CD1c-positive myeloid dendritic cell (primary cell): Measurements from ENCODE around the gene UTS2R.
A peak's percentile ranks its signal among the peaks of the same experiment; 100 is the strongest.
"Not testable (repeated sequence)": the region's sequence is repeated elsewhere in the genome, so short reads cannot be mapped to it uniquely, and the experiment has no call there.

ENCODE experiments used
- DNase-seq: peaks from one replicate; pipeline ENCODE4 v3.0.0-alpha.2; 2016; ENCODE audit errors: extremely low spot score

The UTS2R gene

DNA sequence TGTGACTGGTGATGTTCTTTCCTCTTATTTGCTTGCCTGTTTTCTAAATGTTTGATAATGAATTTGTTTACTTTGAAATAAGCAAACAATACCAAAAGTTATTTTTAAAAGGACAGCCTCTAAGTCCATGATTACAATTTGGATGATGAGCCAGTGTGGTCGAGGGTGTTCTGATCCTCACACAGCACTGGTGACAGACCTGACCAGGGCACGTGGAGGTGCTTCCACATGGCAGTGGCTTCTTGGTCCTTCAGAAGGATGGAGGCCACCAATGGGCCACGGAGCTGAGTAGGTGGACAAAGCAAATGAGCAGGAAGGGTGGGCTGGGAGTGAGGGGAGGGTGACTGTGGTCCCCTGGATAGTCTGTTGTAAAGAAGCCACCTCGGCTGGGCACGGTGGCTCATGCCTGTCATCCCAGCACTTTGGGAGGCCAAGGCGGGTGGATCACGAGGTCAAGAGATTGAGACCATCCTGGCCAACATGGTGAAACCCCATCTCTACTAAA, 16.7 kb upstream of the UTS2R start:
- no peak for DNase-seq

- DNase-seq = no peak
These were observed 15.7 kb upstream of the UTS2R start for GRCh38 chr17:82355770-82356427.

- no peak for DNase-seq
These were observed 14.7 kb upstream of the UTS2R start for GRCh38 chr17:82356845-82357355.

GRCh38 chr17:82357394-82357793, 14.2 kb upstream of the UTS2R start:
- no peak for DNase-seq

DNA sequence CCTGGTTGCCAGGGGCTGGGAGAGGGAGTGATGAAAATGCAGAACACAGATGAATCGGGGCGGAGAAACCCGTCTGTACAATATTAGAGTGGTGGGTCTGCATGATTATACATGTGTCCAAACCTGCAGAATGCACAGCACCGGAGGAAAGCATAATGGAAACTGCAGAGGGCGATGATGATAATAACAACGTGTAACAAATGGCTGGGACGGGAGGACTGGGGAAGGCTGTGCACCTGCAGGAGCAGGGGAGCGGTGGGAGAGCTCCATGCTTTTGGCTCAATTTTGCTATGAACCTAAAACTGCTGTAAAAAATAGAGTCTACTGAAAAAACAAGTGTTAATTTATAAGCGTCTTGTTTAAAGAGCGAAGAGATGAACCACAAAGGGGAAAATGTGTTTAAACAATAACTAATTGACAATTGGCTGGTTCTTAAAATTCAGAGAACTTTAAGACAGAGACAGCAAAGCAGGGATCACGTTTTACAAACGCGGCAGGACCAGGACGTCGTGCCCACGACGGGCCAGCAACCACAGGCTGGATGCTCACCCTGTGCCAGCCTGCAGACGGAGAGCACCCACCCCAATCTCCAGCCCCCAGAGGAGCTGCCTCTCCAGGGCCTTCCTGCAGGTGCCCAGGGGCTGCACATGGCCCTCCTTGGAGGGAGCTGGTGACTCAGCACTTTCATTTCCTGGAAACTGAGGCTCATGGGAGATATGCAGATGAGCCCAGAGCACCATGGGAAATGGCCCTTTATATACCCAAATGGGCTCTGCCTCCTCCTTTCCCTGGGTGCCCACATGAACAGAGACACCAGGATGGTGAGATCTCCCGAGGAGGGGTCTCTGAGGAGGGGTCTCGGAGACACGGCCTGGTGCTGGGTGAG, 12.9 kb upstream of the UTS2R start, which contains the start of gene TEX19:
Gene TEX19, plus strand, starts transcription at position 783 of the 886 bp plus-strand sequence. CDS start 2,904 bp downstream, outside the sequence.
- no peak for DNase-seq

GRCh38 chr17:82359451-82360074, 12.0 kb upstream of the UTS2R start:
- not testable (repeated sequence) for DNase-seq

- no peak for DNase-seq
These were observed 9.5 kb upstream of the UTS2R start for GRCh38 chr17:82361885-82362633.

DNA sequence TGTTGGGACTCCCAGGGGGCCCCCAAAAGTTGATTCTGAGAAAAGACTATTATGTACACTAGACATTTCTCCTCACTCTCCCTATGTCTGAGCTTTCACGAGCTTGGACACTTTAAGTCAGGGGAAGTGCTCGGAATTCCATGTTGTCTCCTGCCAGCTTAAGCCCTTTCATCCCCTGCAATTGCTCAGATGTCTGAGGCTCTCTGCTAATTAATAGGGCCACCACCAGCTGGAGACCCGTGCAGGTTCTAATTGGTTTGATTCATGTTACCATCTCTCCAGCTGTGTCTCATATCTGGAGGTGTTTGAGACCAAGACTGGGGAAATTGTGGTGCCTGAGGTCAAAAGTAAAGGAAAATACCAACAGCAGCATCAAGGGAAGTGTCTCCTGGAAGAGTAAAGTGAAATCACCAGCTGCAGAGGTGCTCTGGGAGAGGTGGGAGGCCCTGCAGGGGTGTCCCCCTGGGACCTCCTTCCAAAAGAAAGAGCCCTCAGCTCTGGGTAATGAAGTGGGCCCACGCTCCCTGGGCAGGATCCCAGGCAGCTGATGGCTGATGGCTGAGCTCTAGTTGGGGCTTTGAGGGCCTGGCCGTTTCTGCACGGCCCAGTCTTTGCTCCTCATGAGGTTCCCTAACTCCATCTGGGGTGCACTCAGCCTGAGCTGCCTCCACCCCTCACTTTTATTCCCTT, 5.8 kb upstream of the UTS2R start:
- no peak for DNase-seq

GRCh38 chr17:82366749-82367148, 4.8 kb upstream of the UTS2R start:
- DNase-seq = no peak

GRCh38 chr17:82367724-82368524, 3.6 kb upstream of the UTS2R start:
- DNase-seq = no peak

DNA sequence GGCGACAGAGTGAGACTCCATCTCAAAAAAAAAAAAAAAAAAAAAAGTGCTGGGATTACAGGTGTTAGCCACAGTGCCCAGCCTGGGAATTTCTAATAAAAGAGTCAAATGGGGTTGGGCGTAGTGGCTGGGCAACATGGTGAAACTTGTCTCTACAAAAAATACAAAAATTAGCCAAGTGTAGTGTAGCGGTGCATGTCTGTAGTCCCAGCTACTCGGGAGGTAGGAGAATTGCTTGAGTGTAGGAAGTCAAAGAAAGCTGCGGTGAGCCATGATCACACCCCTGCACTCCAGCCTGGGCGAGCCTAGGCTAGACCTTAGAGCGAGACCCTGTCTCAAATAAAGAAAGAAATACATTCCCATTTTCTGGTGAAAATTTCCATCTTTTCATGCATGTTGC, 2.4 kb upstream of the UTS2R start:
- no peak for DNase-seq

DNA sequence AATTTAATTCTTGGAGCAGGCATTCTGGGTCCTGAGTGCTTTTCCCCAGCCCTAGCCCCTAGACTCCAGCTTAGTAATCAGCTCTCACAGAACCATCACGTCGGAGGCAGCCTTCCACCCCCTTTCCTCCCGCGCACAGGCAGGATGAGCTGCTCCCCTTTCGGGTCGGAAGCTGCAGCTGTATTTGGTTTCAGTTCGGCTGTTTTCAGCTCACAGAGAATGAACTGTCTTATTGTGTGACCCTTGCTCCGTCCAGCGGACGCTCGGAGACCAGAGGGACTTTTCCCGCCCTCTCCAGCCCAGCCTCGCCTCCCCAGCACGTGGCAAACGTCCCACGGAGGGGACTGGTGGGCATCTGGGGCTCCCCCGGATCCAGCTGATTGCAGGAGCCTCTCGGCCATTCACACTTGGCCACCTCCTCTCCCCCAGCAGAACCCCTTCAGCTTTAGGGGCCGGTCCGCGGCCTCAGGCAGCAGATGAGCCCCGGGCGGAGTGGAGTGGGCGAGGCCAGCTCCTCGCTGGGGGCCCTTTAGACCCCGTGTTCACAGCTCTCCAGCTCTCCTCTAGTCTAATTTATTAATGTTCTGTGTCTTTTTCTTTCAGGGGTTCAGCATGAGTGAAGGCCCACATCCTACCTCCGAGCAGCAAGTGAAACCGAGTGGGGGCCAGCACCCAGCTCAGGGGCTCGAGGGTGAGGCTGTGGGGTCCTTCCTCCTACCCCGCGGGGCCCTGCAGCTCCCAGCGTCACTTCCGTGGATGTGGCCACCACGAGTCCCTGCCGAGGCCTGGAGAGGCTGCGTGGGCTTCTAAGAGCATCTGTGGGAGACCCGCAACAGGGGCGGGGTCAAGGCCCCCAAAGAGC, 863 bp upstream of the UTS2R start:
- DNase-seq = peak; percentile 42

DNA sequence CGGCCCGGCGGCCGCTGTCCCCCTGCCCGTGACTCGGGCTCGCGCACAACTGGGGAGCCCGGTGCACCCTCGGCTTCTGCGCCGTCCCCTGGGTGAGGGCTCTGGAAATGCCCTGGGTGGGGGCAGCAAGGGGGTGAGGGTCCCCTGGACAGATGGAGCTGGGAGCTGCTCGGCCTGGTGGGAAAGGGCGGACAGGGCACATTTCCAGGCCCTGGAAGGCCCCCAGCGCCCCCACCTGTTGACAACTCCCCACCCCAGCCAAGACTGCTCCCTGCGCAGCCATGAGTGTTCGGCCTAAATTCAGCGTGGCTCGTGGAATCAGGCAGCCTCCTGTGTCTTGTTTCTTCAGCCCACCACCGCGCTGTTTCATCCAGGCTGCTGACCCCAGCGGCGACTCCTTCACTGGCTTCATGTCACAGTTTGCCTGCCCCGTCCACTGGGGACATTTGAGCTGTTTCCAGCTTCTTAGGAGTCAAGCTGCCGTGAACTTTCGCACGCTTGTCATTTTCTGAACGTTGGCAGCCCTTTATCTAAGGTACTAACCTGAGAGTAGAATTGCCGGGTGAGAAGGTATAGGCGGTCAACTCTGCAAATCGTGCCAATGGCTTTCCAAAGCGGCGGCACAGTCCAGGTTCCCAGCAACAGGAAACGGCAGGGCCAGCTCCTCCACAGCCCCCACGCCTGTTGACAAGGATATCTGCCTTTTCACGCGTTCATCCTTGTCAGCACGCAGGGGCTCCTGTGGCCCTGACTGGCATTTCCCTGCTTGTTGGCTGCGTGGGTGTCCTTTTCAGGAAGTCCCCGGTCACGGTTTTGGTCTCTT, 895 bp downstream of the UTS2R start:
- peak; percentile 91 for DNase-seq

DNA sequence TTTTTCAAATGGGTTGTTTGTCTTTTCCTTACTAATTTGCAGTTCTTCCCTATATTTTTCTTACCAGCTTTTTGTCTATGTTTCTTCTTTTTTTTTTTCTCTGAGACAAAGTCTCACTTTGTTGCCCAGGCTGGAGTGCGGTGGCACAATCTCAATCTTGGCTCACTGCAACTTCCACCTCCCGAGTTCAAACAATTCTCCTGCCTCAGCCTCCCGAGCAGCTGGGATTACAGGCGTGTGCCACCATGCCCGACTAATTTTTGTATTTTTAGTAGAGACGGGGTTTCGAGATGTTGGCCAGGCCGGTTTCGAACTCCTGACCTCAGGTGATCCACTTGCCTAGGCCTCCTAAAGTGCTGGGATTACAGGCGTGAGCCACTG, 1.5 kb downstream of the UTS2R start:
- DNase-seq = not testable (repeated sequence)

DNA sequence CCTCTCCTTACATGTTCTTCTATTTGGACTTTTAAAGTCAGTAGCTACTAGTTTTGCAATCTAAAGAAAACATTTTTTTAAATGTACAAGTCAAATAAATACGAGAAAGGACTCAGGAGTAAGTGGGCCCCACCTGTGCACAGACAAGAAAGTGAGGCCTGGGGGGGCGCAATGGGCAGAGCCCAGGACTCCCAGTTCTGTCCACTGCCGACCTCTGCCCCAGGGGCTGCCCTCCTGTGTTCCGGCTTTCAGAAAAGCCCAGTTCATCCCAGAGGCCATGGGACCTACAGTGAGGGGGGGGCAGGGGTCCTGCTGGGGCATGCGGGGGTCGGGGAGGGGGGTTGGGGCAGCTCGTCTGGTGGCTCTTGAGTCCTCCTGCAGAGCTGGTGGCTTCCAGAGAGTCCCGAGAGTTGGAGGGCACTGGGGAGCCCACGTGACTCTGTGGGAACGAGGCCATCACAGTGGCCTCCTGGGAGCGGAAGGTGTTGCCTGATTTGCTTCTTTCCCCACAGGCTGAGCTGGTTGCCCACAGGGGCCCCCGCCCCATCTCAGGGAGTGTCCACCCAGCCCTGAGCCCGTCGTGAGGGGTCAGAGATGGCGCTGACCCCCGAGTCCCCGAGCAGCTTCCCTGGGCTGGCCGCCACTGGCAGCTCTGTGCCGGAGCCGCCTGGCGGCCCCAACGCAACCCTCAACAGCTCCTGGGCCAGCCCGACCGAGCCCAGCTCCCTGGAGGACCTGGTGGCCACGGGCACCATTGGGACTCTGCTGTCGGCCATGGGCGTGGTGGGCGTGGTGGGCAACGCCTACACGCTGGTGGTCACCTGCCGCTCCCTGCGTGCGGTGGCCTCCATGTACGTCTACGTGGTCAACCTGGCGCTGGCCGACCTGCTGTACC, 2.4 kb downstream of the UTS2R start:
- no peak for DNase-seq

DNA sequence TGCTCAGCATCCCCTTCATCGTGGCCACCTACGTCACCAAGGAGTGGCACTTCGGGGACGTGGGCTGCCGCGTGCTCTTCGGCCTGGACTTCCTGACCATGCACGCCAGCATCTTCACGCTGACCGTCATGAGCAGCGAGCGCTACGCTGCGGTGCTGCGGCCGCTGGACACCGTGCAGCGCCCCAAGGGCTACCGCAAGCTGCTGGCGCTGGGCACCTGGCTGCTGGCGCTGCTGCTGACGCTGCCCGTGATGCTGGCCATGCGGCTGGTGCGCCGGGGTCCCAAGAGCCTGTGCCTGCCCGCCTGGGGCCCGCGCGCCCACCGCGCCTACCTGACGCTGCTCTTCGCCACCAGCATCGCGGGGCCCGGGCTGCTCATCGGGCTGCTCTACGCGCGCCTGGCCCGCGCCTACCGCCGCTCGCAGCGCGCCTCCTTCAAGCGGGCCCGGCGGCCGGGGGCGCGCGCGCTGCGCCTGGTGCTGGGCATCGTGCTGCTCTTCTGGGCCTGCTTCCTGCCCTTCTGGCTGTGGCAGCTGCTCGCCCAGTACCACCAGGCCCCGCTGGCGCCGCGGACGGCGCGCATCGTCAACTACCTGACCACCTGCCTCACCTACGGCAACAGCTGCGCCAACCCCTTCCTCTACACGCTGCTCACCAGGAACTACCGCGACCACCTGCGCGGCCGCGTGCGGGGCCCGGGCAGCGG, 3.2 kb downstream of the UTS2R start:
- no peak for DNase-seq
